Coronary artery (tissue), 2 donors: ENCODE measurements around the gene S1PR3.
A peak's percentile ranks its signal among the peaks of the same experiment; 100 is the strongest.

Experiments used
- DNase-seq: peaks from one replicate; pipeline ENCODE4 v3.0.0-alpha.2; 2017; ENCODE audit warnings: low spot score
- H3K27ac ChIP-seq, 2 donors: fragments of 200-600 bp; sonication (generic); one replicate each; pipeline ENCODE4 v1.5.1; 2016 to 2019
- H3K4me3 ChIP-seq: fragments of 200-600 bp; sonication (generic); 2 replicates; pipeline ENCODE4 v1.5.1; 2016; ENCODE audit warnings: mild to moderate bottlenecking, moderate library complexity
- TF ChIP-seq, protein P1 (sequence below): fragments of 200-600 bp; sonication (generic); IDR thresholded peaks from one replicate; pipeline ENCODE4 v1.5.1; 2019; ENCODE audit warnings: antibody characterized with exemption

The S1PR3 gene

DNA sequence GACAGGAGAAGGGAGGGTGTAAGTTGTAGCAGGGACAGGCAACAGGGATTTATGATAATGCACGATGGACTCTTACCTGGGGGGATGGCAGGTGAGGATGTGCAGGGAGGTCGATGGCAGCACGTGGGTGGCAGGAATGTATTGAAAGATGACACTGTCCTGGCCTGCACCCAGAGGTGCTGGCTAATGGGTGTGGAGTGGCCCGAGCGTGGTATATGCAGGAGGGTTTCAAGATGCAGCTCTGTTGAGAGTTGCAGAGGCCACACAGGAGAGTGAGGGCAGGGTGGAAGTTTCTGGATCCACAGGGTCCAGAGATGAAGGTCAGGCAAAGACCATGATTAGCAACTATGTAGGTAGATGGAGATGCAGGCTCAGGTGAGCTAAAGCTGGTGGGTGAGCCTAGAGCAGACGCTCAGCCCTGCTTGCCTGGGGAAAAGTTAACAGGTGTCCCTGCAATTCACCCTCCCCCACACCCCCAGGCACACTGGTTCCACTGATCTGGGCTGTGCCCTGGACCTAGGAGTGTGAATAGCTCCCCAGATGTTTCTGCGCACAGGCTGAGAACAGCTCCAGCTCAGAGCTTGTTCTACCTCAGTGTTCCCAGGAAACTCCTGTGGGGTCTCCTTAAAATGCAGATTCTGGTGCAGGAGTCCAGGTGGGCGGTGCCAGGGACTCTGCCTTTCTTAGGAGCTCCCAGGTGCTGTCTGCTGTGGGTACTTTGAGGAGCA is 21.5 kb upstream of the S1PR3 start:
- no peak overlapping the region for H3K4me3 ChIP-seq
- TF ChIP-seq, protein P1, sequence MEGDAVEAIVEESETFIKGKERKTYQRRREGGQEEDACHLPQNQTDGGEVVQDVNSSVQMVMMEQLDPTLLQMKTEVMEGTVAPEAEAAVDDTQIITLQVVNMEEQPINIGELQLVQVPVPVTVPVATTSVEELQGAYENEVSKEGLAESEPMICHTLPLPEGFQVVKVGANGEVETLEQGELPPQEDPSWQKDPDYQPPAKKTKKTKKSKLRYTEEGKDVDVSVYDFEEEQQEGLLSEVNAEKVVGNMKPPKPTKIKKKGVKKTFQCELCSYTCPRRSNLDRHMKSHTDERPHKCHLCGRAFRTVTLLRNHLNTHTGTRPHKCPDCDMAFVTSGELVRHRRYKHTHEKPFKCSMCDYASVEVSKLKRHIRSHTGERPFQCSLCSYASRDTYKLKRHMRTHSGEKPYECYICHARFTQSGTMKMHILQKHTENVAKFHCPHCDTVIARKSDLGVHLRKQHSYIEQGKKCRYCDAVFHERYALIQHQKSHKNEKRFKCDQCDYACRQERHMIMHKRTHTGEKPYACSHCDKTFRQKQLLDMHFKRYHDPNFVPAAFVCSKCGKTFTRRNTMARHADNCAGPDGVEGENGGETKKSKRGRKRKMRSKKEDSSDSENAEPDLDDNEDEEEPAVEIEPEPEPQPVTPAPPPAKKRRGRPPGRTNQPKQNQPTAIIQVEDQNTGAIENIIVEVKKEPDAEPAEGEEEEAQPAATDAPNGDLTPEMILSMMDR = no peak

GRCh38 chr9:88971131-88971960 is 19.9 kb upstream of the S1PR3 start:
- H3K4me3 ChIP-seq = no peak overlapping the region
- TF ChIP-seq, protein P1 = no peak
- no peak overlapping the region for H3K27ac ChIP-seq
- peak; percentile 46 for DNase-seq

More for the DNA sequence above, 21.5 kb upstream of the S1PR3 start:
- H3K27ac ChIP-seq = no peak overlapping the region
- DNase-seq = no peak

DNA sequence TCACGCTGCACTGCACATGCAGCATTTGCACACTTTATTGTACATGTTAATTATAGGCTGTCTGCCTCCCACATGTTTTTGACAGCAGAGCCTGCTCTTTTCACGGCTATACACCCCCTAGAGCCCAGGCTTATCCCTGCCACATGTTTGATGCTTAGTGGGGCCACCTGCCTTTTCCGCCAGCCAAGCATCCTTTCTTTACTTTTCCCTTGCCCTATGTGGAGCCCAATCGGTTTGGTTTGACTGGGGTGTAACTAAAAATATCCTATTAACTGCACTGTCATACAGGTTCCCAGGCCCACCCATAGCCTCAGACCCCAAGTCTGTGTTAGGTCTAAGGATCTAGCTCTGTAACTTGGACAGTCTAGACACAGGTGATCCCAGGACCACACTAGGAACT is 18.9 kb upstream of the S1PR3 start:
- no peak overlapping the region for H3K4me3 ChIP-seq
- H3K27ac ChIP-seq = no peak overlapping the region
- TF ChIP-seq, protein P1 = no peak
- peak; percentile 33 for DNase-seq

DNA sequence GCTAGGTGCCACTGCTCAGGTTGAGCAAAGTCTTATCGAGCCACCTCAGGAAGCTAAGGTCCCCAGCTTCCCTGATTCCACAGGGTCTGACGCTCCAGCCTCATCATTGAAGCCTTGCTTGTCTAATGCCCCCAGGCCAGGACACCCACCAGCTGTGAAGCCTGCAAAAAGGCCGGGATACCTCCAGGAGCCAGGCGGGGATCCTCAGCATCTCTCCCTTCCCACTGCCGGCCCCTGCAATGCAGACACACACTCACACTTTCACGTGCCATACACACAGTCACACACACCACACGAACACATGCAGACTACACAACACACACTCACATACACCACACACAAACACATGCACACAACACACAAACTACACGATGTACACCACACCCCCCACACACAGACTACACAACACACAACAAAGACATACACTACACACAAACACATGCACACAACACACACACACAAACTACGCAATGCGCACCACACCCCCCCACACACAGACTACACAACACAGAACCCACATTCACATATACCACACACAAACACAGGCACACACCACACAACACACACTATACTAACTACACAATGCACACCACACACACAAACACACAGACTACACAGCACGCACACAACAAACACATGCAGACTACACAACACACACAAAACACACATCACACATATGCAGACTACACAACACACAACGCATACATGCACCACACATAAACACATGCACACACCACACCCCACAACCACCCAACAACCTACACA is 17.8 kb upstream of the S1PR3 start:
- Histone ChIP-seq H3K4me3 (no peak overlapping the region), H3K27ac (no peak overlapping the region)
- TF ChIP-seq, protein P1 = no peak
- DNase-seq = peak; percentile 31

- DNase-seq = peak; percentile 49
- TF ChIP-seq, protein P1 = no peak
- Histone ChIP-seq H3K27ac (no peak overlapping the region), H3K4me3 (no peak overlapping the region)
These were observed 16.6 kb upstream of the S1PR3 start for GRCh38 chr9:88974641-88975040.

- no peak overlapping the region for H3K4me3 ChIP-seq
- DNase-seq = peak; percentile 33
- no peak overlapping the region for H3K27ac ChIP-seq
- TF ChIP-seq, protein P1 = no peak
These were observed 15.0 kb upstream of the S1PR3 start for GRCh38 chr9:88975966-88976889.
